ENCODE data around the gene KLK14.

The KLK14 gene, protein sequence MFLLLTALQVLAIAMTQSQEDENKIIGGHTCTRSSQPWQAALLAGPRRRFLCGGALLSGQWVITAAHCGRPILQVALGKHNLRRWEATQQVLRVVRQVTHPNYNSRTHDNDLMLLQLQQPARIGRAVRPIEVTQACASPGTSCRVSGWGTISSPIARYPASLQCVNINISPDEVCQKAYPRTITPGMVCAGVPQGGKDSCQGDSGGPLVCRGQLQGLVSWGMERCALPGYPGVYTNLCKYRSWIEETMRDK

DNA sequence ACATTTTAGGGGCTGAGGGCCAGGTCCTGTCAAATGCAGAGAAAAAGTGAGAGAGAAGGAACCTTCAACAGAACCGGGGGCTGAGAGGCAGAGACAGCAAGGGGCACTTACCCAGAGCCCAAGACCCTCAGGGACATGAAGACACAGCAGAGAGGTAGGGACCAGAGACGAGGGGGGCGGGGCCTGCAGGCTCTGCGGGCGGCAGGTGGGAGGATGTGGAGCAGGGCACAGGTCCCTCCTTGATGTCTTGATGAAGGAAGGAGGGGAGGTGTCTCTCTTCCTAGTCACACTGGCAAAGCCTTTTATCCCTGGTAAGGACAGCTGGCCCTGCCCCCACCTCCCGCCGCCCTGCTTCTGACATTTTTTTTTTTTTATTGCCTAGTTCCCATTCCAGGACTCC lies at the start of gene KLK14:
Gene KLK14, minus strand, starts transcription at position 277 of the 400 bp plus-strand sequence. Its CDS starts 273 bp downstream, at position 4.
- no peak for DNase-seq (ENCODE audit: low read depth in 3 of 3)

DNA sequence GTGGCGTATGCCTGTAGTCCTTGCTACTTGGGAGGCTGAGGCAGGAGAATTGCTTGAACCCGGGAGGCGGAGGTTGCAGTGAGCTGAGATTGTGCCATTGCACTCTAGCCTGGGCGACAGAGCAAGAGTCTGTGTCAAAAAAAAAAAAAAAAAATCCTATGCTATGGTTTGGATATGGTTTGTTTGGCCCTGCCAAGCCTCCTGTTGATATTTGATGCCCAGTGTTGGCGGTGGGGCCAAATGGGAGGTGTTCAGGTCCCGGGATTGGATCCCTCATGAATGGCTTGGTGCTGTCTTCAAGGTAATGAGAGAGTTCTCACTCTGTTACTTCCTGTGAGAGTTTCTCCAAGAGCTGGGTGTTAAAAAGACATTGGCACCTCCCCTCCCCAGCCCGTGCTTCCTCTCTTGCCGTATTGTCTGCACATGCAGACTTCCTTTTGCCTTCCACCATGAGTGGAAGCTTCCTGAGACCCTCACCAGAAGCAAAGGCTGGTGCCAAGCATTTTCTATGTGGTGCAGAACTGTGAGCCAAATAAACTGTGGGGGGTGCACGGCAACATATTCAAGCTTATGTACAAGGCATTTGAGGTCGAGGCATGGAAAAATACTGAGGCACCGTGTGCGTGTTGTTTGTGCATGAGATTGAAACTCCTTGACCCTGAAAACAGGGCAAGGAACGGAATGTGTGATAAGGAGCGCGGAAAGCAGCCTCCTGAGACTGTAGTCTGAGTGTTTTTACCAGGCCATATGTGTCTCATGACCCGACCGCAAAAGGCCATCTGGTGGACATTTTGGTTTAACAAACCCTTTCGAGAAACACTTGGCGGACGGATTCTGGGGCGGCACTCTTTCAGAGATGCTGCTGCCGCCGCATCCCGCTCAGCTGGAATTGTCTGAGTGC lies 49.3 kb upstream of the KLK14 start:
- no peak for DNase-seq (ENCODE audit: low read depth in 3 of 3)

DNA sequence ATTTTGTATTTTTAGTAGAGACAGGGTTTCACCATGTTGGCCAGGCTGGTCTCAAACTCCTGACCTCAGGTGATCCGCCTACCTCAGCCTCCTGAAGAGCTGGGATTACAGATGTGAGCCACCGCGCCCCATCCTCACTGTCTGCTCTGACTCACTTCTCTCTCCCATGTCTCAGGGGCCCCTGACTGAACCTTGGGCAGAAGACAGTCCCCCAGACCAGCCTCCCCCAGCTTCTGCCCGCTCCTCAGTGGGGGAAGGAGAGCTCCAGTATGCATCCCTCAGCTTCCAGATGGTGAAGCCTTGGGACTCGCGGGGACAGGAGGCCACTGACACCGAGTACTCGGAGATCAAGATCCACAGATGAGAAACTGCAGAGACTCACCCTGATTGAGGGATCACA lies 47.0 kb upstream of the KLK14 start:
- DNase-seq (ENCODE audit: low read depth in 3 of 3): no peak

DNA sequence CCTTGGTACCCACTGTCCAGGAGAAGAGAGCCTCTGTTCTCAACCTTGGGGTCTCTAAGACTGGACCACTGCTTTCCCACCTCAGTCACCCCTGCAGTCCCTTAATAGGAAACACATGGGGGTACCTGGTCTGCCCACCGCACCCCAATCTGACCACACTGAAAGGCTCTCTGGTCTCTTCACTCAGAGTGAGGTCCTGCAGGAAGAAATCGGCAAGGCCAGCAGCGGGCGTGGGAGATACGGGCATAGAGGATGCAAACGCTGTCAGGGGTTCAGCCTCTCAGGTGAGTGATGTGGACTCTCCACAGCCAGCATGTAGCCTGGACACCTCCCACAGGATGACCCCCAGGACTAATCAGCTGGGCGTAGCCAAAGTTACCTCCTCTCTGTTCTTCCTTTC lies 45.5 kb upstream of the KLK14 start:
- DNase-seq (ENCODE audit: low read depth in 3 of 3): no peak

DNA sequence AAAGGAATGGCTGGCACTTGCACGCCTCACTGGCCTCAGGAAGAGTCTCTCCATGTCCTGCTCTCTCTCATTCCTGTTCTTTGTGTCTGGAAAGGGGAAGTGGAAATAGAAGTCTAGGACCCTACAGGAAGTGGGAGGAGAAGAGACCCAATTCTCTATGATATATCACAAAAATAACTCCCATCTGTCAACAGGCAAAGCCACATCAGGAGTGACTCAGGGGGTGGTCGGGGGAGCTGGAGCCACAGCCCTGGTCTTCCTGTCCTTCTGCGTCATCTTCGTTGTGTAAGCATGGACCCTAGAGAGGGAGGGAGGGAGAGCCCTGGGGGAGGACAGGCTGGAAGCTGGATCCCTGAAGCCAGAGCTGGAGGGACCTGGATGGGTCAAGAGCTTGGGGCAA lies 45.1 kb upstream of the KLK14 start:
- DNase-seq (ENCODE audit: low read depth in 3 of 3): no peak

DNA sequence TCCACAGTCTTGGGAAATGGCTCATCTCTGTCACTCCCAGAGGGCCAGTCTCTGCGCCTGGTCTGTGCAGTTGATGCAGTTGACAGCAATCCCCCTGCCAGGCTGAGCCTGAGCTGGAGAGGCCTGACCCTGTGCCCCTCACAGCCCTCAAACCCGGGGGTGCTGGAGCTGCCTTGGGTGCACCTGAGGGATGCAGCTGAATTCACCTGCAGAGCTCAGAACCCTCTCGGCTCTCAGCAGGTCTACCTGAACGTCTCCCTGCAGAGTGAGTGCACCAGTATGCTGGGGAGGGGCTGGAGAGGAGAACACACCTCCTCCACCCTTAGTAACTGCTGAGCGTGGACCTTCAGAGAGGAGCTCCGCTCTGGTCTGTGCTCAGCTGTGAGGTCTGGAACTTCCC lies 44.3 kb upstream of the KLK14 start:
- DNase-seq (ENCODE audit: low read depth in 3 of 3): no peak

DNA sequence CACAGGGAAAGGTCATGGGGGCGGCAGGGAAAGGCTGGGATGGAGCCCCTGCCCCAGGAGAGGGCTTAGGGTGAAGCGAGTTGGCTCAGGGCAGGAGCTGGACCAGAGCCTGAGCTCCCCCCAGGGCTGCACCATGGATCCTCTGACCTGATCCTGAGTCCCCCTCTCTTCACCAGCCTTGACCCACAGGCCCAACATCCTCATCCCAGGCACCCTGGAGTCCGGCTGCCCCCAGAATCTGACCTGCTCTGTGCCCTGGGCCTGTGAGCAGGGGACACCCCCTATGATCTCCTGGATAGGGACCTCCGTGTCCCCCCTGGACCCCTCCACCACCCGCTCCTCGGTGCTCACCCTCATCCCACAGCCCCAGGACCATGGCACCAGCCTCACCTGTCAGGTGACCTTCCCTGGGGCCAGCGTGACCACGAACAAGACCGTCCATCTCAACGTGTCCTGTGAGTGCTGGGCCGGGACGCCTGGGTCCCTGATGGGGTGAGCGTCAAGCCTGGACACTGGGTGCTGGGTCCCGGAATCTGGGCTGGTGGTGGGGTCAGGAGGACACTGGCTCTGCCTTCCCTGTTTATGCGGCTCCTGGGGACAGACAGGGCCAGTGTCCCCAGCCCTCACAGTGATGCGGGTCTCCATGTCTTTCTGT lies 42.9 kb upstream of the KLK14 start:
- DNase-seq (ENCODE audit: low read depth in 3 of 3): no peak

DNA sequence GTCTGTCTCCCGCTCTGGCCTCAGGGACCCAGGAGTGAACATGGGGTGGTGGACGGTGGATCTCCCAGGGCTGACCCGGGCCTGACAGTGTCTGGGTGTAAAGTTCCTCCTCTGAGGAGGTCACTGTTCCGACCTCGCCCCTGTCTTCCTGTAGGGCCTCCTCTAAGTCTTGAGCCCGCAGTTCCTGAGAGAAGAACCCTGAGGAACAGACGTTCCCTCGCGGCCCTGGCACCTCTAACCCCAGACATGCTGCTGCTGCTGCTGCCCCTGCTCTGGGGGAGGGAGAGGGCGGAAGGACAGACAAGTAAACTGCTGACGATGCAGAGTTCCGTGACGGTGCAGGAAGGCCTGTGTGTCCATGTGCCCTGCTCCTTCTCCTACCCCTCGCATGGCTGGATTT lies 42.0 kb upstream of the KLK14 start, which contains the start of gene SIGLEC9:
Gene SIGLEC9, plus strand, starts transcription at position 178 of the 400 bp plus-strand sequence. Its CDS starts 69 bp downstream, at position 247.
- DNase-seq (ENCODE audit: low read depth in 3 of 3): no peak

DNA sequence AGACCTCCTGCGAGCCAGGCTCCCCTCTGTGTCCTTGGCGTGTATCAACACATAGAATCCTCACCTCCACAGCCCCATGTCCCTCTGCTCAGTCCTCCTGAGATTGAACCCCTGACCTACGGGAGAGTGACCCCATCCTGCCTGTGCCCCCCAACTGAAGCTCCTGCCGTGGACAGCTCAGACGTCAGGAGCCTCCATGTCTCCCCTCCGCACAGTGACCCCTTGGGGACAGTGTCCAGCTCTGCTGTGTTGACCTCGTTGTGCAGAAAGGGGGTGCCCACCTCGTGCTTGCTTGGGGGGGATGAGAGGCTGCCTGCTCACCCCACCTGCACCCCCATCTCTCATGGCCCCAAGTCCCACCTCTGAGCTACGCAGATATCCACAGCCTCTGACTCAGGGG lies 41.5 kb upstream of the KLK14 start:
- DNase-seq (ENCODE audit: low read depth in 3 of 3): no peak

DNA sequence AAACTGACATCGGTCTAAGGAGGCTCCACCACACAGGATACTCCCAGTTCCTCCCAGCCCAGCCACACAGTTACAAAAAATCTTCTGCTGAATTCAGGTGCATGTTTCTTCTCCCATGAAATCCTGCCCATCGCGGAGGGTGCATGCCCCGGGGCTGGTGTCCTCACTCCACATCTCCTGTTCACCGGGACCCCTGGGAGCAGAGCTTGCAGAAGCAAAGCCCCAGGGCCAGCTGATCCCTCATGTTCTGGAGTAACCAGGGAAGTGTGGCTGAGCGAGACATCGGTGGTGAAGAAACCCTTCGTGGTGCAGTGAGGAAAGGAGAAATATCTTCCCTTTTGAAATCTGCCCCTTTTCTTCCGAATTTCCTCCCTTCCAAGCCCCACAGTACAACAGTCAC lies 41.1 kb upstream of the KLK14 start:
- DNase-seq (ENCODE audit: low read depth in 3 of 3): no peak

DNA sequence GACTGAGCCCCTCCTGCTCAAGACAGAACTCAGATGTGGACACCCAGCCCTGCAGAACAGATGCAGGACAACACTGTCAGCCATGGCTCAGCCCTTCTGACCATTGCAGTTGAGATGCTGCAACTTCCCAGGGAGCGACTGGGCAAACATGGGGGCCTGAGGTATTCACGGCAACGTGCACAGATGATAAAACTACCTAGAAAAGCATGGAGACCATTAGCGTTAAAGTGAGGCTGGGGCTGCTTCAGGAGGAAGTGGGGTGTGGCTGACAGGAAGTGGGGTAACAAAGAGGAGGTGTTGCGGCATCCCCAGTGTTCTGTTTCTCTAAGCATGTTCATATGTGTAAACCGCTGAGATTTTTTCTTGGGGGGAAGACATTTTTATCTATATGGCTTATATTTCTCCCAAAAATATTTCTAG lies 40.7 kb upstream of the KLK14 start:
- no peak for DNase-seq (ENCODE audit: low read depth in 3 of 3)

DNA sequence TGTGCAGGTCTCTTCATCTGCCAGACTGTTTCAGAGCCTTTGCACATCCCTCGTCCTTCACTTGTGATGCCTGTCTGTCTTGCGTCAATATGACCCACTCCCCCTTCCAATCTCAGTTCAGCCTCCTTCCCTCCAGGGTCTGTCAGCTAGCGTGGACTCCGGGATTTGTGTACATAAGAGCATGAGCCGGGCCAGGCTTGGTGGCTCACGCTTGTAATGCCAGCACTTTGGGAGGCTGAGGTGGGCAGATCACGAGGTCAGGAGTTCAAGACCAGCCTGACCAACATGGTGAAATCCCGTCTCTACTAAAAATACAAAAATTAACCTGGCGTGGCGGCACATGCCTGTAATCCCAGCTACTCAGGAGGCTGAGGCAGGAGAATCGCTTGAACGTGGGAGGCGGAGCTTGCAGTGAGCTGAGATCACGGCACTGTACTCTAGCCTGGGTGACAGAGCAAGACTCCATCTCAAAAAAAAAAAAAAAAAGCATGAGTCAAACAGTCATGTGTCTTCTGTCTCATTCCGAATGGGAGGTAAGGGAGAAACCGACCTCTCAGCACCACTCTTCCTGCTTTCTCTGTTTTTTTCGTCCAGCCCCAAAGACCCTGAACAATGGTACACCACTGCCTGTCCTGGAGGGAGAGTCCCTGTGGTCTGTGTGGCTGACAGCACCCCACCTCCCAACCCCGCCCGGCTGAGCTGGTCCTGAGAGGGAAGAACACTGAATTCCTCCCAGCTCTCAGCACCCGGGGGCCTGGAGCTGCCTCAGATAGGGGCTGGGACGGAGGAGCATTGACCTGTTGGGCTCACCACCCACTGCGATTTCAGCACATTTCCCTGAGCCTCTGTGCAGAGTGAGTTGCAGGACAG lies 39.7 kb upstream of the KLK14 start:
- no peak for DNase-seq (ENCODE audit: low read depth in 3 of 3)

DNA sequence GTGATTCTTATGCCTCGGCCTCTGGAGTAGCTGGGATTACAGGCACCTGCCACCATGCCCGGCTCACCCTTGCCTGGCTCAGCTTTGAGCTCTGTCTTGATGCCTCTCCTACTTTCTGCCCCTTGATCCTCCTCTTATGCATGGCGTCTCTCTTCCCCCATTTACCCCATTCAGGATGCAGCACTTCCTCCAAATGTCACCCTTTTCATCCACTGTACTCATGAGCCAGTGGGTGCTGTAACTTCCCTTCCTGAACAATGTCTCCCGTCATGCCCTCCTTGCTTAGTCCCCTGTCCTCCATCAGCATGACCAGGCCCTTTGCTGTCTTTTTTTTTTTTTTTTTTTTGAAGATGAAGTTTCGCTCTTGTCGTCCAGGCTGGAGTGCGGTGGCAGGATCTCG lies 38.6 kb upstream of the KLK14 start:
- no peak for DNase-seq (ENCODE audit: low read depth in 3 of 3)

DNA sequence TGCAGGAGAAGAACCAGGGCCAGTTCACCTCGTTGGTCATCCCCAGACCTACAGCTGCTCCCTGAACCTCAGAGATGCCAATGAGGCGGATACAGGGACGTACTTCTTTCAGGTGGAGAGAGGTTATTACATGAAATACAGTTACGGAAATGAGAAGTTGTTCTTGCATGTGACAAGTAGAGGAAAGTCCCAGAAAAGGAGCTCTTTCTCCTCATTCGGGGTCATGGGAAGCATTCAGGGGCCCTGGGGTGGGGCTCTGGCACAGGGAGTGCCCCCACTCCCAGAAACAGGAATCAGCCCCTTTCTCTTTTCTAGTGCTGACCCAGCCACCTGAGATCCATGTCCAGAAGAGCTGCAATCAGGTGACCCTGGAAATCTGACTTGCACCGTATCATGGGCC lies 37.5 kb upstream of the KLK14 start:
- DNase-seq (ENCODE audit: low read depth in 3 of 3): no peak

DNA sequence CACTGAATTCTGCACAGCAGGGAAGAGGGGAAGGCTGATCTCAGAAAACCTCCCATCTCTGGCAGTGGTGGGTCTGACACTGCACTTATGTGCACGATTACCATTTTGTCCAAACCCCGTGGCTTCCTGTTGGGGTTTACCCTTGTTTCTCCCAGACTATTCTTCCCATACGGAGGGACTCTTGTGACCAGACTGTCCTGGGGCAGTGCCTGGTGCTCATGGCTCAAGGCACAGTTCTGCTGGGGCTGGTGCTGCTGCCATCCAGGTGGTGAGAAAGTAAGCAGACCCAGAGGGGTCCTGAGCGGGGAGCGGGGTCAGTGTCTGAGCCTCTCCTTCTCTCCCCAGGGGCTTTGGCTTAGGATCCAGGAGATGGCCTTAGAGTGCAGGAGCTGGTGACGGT lies 36.9 kb upstream of the KLK14 start:
- DNase-seq (ENCODE audit: low read depth in 3 of 3): no peak

DNA sequence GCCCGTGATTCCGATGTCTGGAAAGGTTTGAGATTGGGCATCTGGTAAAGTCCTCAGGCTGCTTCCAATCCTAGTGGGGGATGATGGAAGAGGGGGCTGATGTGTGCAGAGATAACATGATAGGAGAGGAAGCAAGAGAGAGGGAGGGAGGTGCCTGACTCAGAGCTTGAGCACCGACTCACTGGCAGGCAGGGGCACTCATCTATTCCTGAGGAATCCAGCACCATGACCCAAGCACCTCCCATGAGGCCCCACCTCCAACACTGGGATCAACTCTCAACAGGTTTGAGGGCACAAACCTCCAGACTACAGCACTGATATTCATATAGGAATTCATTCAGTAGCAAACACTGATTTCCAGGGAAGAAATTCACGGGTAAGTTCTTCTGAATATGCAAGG lies 36.4 kb upstream of the KLK14 start:
- DNase-seq (ENCODE audit: low read depth in 3 of 3): no peak

DNA sequence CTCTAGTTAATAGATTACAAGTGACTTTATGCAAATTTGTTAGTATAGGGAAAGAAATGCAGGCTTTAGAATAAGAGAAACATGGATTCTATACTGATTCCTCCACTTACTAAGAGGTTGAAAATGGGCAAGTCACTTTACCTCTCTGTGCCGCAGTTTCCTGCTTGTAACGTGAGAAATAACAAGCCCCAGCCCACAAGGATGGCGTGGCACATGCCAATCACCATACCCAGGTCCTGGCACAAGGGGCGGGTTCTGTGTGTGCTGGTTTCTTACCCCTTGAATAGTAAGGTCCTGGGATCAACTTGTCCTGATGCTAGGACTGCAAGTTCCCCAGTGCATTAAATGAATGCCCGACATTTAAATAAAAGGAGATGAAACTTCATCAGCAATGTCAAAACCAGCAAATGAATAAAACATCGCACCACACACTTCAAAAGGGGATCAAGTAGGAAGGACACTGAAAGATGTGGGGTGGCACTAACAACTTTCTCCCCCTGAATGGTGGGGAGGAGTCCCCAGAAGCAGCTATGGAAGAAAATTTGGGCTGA lies 34.1 kb upstream of the KLK14 start:
- no peak for DNase-seq (ENCODE audit: low read depth in 3 of 3)

DNA sequence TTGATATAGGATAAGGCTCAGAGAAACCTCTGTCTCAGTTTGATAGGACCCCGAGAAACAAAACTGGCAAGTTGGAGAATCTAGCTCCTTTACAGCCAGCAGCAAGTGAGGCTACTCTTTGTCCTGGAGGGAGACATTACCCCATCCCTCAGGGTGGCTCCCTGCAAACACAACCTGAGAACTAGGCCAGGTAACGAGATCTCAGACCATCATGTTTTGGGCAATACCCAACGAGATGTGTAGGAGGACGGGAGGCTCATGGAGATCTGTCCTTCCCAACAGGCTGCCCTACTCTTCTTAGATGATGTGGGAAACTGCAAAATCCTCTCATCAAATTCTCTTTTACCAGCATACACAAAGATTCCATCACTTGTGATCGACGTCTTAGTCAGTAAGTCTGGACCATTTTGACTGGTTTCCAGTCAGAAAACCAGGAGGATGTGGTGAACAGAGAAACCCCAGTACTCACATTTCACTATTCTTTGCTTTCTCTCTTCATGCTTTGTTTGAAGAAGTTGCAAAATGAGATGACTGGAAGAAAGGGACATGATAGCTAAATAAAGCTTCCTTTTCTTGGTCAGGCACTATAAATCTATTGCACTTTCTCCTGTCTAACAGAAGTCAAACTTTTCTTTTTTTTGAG lies 31.5 kb upstream of the KLK14 start:
- no peak for DNase-seq (ENCODE audit: low read depth in 3 of 3)

DNA sequence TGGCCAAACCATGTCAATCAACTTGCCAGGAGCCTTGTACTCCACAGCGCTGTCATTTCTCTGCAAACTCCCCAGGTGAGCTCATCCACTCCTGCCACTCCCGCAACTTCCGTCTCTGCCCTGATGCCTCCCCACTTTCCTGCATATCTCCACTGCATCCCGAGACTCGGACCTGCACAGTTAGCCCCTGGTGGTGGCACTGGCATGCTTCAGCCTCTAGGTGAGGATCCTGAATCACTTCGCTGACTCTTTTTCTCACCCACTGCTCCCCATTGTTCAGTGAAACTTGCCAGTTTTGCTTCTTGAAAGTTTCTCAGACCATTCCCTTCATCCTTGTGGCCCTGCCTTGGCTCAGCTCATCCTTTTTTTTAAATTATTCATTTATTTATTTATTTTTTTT lies 28.9 kb upstream of the KLK14 start:
- DNase-seq (ENCODE audit: low read depth in 3 of 3): no peak

DNA sequence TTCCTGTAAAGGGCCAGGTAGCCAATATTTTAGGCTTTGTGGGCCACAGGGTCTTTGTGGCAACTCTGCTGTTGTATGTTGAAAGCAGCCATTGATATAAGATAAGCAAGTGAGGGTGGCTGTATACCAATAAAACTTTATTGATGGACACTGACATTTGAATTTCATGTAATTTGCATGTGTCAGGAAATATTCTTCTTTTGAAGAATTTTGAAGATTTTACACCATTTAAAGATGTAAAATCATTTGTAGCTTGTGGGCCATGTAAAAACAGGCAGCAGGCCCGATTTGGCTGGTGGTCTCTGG lies 27.9 kb upstream of the KLK14 start:
- no peak for DNase-seq (ENCODE audit: low read depth in 3 of 3)

DNA sequence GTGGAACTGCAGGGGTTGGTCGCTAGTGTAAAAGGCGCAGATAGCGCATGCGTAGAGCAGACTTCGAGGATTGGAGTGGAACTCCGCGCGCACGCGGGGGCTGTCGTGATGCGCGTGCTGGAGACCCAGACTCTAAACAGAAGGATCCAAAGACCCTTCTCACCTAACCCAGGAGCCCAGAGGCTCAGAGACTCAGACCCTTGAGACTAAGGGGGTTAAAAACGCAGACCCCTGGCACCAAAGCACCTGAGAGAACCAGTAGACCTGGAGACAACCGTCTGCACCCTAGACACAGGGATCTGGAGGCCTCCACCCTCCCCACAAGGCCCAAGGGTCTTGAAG lies 26.1 kb upstream of the KLK14 start:
- DNase-seq (ENCODE audit: low read depth in 3 of 3): no peak
